Trophoblast cell (in vitro differentiated cells and primary cell): ENCODE measurements around the gene ABTB2.

Experiments used
- DNase-seq, 2 donors: peaks; one replicate each; pipeline ENCODE4 v3.0.0-alpha.2; 2016
- H2AFZ ChIP-seq: 2 replicates; pipeline ENCODE4 v1.6.1; 2013; ENCODE audit warnings: low read length, moderate library complexity, mild to moderate bottlenecking; ENCODE audit not compliant: insufficient read depth, poor library complexity
- H2AK5ac ChIP-seq: 2 replicates; pipeline ENCODE4 v1.6.1; 2013; ENCODE audit warnings: mild to moderate bottlenecking, low read length
- H2BK120ac ChIP-seq: 2 replicates; pipeline ENCODE4 v1.6.1; 2013; ENCODE audit warnings: low read length, mild to moderate bottlenecking, moderate library complexity; ENCODE audit not compliant: insufficient read depth, poor library complexity
- H2BK12ac ChIP-seq: 2 replicates; pipeline ENCODE4 v1.6.1; 2013; ENCODE audit warnings: mild to moderate bottlenecking, low read length, moderate library complexity
- H2BK5ac ChIP-seq: 2 replicates; pipeline ENCODE4 v1.6.1; 2013; ENCODE audit warnings: low read length, low read depth, moderate library complexity, mild to moderate bottlenecking; ENCODE audit not compliant: poor library complexity
- H3K14ac ChIP-seq: 2 replicates; pipeline ENCODE4 v1.6.1; 2013; ENCODE audit warnings: mild to moderate bottlenecking, low read length
- H3K18ac ChIP-seq: 2 replicates; pipeline ENCODE4 v1.6.1; 2013; ENCODE audit warnings: mild to moderate bottlenecking, low read length
- H3K23ac ChIP-seq: 2 replicates; pipeline ENCODE4 v1.6.1; 2013; ENCODE audit warnings: low read length
- H3K27ac ChIP-seq: 2 replicates; pipeline ENCODE4 v1.5.1; 2013; ENCODE audit warnings: low read depth, mild to moderate bottlenecking, inconsistent platforms, low read length, moderate library complexity
- H3K27me3 ChIP-seq: 2 replicates; pipeline ENCODE4 v1.6.1; 2013; ENCODE audit warnings: inconsistent platforms, mild to moderate bottlenecking, low read length, moderate library complexity; ENCODE audit not compliant: insufficient read depth
- H3K36me3 ChIP-seq, 2 experiments: 1 replicate in 1 of 2; 2 replicates in 1 of 2; pipeline ENCODE4 v1.6.1; 2013; ENCODE audit warnings: low read length in 2 of 2, mild to moderate bottlenecking in 2 of 2, moderate library complexity in 1 of 2; ENCODE audit not compliant: insufficient read depth in 2 of 2, control insufficient read depth in 1 of 2
- H3K4ac ChIP-seq: 2 replicates; pipeline ENCODE4 v1.6.1; 2013; ENCODE audit warnings: low read depth, mild to moderate bottlenecking, low read length, moderate library complexity
- H3K4me1 ChIP-seq, 2 experiments: 1 replicate in 1 of 2; 2 replicates in 1 of 2; pipeline ENCODE4 v1.6.1; 2013; ENCODE audit warnings: low read length in 2 of 2, mild to moderate bottlenecking in 2 of 2, moderate library complexity in 1 of 2; ENCODE audit not compliant: insufficient read depth in 2 of 2, control insufficient read depth in 1 of 2
- H3K4me2 ChIP-seq: 2 replicates; pipeline ENCODE4 v1.6.1; 2013; ENCODE audit warnings: inconsistent platforms, mild to moderate bottlenecking, low read length, moderate library complexity
- H3K4me3 ChIP-seq: 2 replicates; pipeline ENCODE4 v1.5.1; 2013; ENCODE audit warnings: mild to moderate bottlenecking, low read depth, low read length, inconsistent platforms
- H3K79me1 ChIP-seq: one replicate; pipeline ENCODE4 v1.6.1; 2013; ENCODE audit warnings: low read length
- H3K79me2 ChIP-seq: 2 replicates; pipeline ENCODE4 v1.6.1; 2013; ENCODE audit warnings: low read length, mild to moderate bottlenecking; ENCODE audit not compliant: control insufficient read depth, insufficient read depth, poor library complexity
- H3K9ac ChIP-seq: 2 replicates; pipeline ENCODE4 v1.6.1; 2013; ENCODE audit warnings: mild to moderate bottlenecking, low read length
- H3K9me3 ChIP-seq: 2 replicates; pipeline ENCODE4 v1.6.1; 2013; ENCODE audit warnings: low read depth, mild to moderate bottlenecking, control low read depth, inconsistent platforms, low read length; ENCODE audit not compliant: insufficient read depth
- H4K12ac ChIP-seq: 2 replicates; pipeline ENCODE4 v1.6.1; 2013; ENCODE audit warnings: low read depth, mild to moderate bottlenecking, low read length, moderate library complexity
- H4K8ac ChIP-seq: 2 replicates; pipeline ENCODE4 v1.6.1; 2013; ENCODE audit warnings: low read depth, mild to moderate bottlenecking, low read length, moderate library complexity
- H4K91ac ChIP-seq: one replicate; pipeline ENCODE4 v1.6.1; 2013; ENCODE audit warnings: low read depth, mild to moderate bottlenecking, low read length, moderate library complexity
- WGBS: extraction: QIAGEN DNeasy Blood & Tissue Kit; methylation state at CpG from one replicate; pipeline ENCODE4 v1.1.7; 2013; ENCODE audit warnings: missing lambda C conversion rate; ENCODE audit not compliant: insufficient read length, insufficient coverage; ENCODE audit errors: extremely low coverage; 5-methylcytosine and 5-hydroxymethylcytosine counted together

ABTB2 gene

GRCh38 chr11:34363363-34364084, 5.7 kb upstream of the ABTB2 start:
- H3K9ac ChIP-seq = no peak overlapping the region
- no peak overlapping the region for H2AFZ ChIP-seq
- no CpG with 5 or more reads among the region's 8 CpGs for WGBS
- H3K79me2 ChIP-seq = no peaks in the 10 kb centered on the region
- no peak overlapping the region for H2BK12ac ChIP-seq
- no peak overlapping the region for H3K27ac ChIP-seq
- no peak overlapping the region for H2AK5ac ChIP-seq
- H4K91ac ChIP-seq = no peak overlapping the region
- peaks cover 3 to 8% of the 10 kb centered on the region in 2 experiments for H3K4me1 ChIP-seq
- H2BK5ac ChIP-seq = no peak overlapping the region
- no peak overlapping the region for H3K23ac ChIP-seq
- no peak overlapping the region for H3K4ac ChIP-seq
- H3K36me3 ChIP-seq = no peaks in the 10 kb centered on the region
- H4K12ac ChIP-seq = no peak overlapping the region
- H4K8ac ChIP-seq = no peak overlapping the region
- H3K4me2 ChIP-seq = no peak overlapping the region
- no peak for DNase-seq
- no peak overlapping the region for H3K14ac ChIP-seq
- H2BK120ac ChIP-seq = no peak overlapping the region
- no peak overlapping the region for H3K18ac ChIP-seq
- H3K4me3 ChIP-seq = no peak overlapping the region
- H3K9me3 ChIP-seq = no peaks in the 10 kb centered on the region
- no peaks in the 10 kb centered on the region for H3K79me1 ChIP-seq
- no peaks in the 10 kb centered on the region for H3K27me3 ChIP-seq

GRCh38 chr11:34360046-34360445, 2.2 kb upstream of the ABTB2 start:
- Histone ChIP-seq H3K14ac (no peak overlapping the region), H3K27me3 (peaks cover 19% of the 10 kb centered on the region), H3K79me1 (peaks cover 6% of the 10 kb centered on the region), H3K4me3 (no peak overlapping the region), H2AK5ac (no peak overlapping the region), H3K23ac (no peak overlapping the region), H4K91ac (no peak overlapping the region), H2BK120ac (no peak overlapping the region), H4K8ac (no peak overlapping the region), H3K79me2 (no peaks in the 10 kb centered on the region), H3K36me3 (no peaks in the 10 kb centered on the region), H3K18ac (no peak overlapping the region), H2AFZ (no peak overlapping the region), H3K4ac (no peak overlapping the region), H3K27ac (no peak overlapping the region), H3K4me2 (no peak overlapping the region), H3K9me3 (peaks cover 4% of the 10 kb centered on the region), H3K9ac (no peak overlapping the region), H3K4me1 (peaks cover 18 to 28% of the 10 kb centered on the region in 2 experiments), H2BK5ac (no peak overlapping the region), H2BK12ac (no peak overlapping the region), H4K12ac (no peak overlapping the region)
- DNase-seq = no peak
- no CpG with 5 or more reads among the region's 1 CpG for WGBS

- no peak overlapping the region for H3K14ac ChIP-seq
- no peak overlapping the region for H3K18ac ChIP-seq
- WGBS = no CpG with 5 or more reads among the region's 4 CpGs
- no peak overlapping the region for H4K91ac ChIP-seq
- no peak overlapping the region for H4K12ac ChIP-seq
- H2BK5ac ChIP-seq = no peak overlapping the region
- no peak overlapping the region for H4K8ac ChIP-seq
- no peak overlapping the region for H2AK5ac ChIP-seq
- no peak for DNase-seq
- peaks cover 18 to 28% of the 10 kb centered on the region in 2 experiments for H3K4me1 ChIP-seq
- H2BK12ac ChIP-seq = no peak overlapping the region
- no peak overlapping the region for H3K23ac ChIP-seq
- no peaks in the 10 kb centered on the region for H3K79me2 ChIP-seq
- H3K27me3 ChIP-seq = peaks cover 19% of the 10 kb centered on the region
- H3K27ac ChIP-seq = no peak overlapping the region
- no peak overlapping the region for H2BK120ac ChIP-seq
- H3K36me3 ChIP-seq = no peaks in the 10 kb centered on the region
- no peak overlapping the region for H3K9ac ChIP-seq
- no peak overlapping the region for H3K4me3 ChIP-seq
- no peak overlapping the region for H3K4ac ChIP-seq
- H3K79me1 ChIP-seq = peaks cover 6% of the 10 kb centered on the region
- H3K4me2 ChIP-seq = peak overlapping the region; percentile 85
- H2AFZ ChIP-seq = no peak overlapping the region
- H3K9me3 ChIP-seq = peaks cover 4% of the 10 kb centered on the region
These were observed 1.7 kb upstream of the ABTB2 start for GRCh38 chr11:34359548-34359891.

GRCh38 chr11:34358728-34359547, 1.1 kb upstream of the ABTB2 start:
- Histone ChIP-seq H3K27ac (no peak overlapping the region), H2BK12ac (no peak overlapping the region), H3K4me3 (peak overlapping the region; percentile 57), H3K4me2 (peak overlapping the region; percentile 85), H3K36me3 (no peaks in the 10 kb centered on the region), H3K14ac (no peak overlapping the region), H3K4me1 (peaks cover 18 to 28% of the 10 kb centered on the region in 2 experiments), H2AK5ac (no peak overlapping the region), H2AFZ (peak overlapping the region; percentile 11), H2BK5ac (no peak overlapping the region), H3K18ac (no peak overlapping the region), H4K8ac (no peak overlapping the region), H3K9me3 (peaks cover 4% of the 10 kb centered on the region), H3K4ac (no peak overlapping the region), H3K79me1 (peaks cover 6% of the 10 kb centered on the region), H2BK120ac (no peak overlapping the region), H3K79me2 (no peaks in the 10 kb centered on the region), H3K9ac (no peak overlapping the region), H4K12ac (no peak overlapping the region), H4K91ac (no peak overlapping the region), H3K23ac (no peak overlapping the region), H3K27me3 (peaks cover 19% of the 10 kb centered on the region)
- no CpG with 5 or more reads among the region's 39 CpGs for WGBS
- DNase-seq = peak; percentile 79 to 97
